Colon (tissue), 2 donors: ENCODE data around the gene PIEZO2.
"Not testable (repeated sequence)": the region's sequence is repeated elsewhere in the genome, so short reads cannot be mapped to it uniquely, and the experiment has no call there.

Source experiments
- FAIRE-seq: peaks from 2 replicates; lab custom pipeline; 2012; peaks lifted over from hg19 to GRCh38; lab: Jason Lieb, UNC
- donor health status: control.
- donor health status: control.

PIEZO2 gene

DNA sequence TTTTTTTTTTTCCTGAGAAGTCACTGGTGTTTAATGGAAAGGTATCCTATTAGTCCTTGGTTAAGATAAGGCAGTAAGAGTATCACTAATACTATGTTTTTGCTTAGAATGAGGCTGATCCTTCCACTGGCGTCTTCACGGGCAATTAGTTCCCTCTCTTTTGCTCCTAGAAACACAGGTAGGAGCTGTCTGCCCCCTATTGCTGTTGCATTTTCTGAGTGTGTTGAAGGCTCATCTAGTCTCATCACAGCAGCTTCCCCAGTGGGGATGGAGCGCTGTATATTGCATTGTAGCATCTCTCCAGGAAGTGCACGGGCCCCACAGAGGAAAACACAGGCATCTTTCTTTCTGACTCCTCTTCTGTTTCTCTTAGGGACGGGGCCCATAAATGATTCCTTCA is 478.5 kb downstream of the PIEZO2 start:
- FAIRE-seq = no peak

- FAIRE-seq = no peak
Measured at GRCh38 chr18:10669441-10670100, 479.8 kb downstream of the PIEZO2 start.

GRCh38 chr18:10663750-10664149 is 485.6 kb downstream of the PIEZO2 start:
- no peak for FAIRE-seq

- no peak for FAIRE-seq
Measured at GRCh38 chr18:10661317-10661716, 488.1 kb downstream of the PIEZO2 start.

DNA sequence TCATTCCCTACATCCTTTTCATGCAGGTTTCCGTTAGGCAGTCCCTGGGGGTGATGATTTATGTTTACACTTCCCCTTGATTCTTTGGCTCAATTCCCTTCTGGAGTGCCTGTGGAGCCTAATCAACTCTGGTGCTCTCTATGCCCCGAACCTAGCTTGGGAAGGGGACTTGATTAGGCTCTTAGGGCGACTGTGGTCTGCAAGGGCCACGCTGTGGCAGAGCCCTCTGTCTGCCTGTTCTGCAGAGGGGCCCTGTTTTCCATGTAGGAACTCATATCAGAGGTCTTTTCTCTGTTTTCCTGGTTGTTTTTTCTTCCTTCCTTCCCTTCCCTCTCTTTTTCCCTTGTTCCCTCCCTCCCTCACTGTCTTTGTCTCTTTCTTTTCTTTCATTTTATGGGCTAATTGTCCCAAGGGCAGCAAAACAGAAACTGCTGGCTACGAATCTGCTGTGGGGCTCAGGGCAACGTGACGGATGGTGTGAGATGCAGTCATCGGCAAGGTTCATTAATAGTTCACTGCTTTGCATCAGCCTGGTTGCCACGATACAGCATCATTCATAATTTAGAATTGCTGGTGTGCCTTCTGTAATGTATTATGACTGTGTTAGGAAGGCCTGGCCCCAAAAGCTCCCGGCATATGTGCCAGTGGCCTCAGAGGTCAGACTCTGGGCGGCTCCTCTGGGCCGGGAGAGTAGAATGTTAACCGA is 489.0 kb downstream of the PIEZO2 start:
- no peak for FAIRE-seq

DNA sequence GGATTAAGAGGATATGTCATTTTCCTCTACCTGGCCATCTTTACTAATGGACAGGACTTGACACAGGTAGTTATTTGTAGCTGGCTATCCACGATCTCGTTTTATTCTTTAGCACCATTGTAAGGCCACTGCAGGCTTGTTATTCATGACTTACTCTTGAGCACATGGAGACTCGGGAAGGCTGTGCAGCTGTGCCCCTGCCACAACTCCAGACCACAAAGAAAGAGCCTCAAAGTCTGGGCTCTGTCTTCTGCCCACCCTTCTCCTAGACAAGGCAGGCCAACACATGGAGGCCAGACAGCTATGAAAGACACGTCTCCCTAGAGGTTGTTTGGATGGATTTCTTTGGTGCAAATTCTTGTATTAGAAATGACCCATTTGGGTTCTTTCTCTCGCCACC is 489.8 kb downstream of the PIEZO2 start:
- FAIRE-seq = no peak

- no peak for FAIRE-seq
Measured at GRCh38 chr18:10659000-10659399, 490.4 kb downstream of the PIEZO2 start.

DNA sequence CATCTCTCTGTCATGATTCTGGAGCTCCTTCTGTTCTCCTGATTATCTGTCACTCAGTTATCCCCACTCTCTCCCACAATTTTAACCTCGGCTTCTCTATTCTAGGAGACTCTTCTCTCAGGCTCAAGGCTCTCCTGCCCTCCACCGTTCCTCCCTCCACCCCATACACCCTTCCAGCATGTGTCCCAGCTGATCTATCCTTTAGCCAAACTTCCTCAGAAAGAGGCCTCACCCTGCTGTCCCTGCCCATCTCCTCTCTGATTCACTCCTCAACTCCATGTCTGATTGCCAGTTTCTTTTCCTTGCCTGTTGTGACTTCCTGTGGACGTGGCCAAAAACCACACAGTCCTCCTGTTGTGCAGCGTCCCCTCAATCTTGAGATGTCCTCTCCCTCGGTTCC is 505.4 kb downstream of the PIEZO2 start:
- not testable (repeated sequence) for FAIRE-seq

DNA sequence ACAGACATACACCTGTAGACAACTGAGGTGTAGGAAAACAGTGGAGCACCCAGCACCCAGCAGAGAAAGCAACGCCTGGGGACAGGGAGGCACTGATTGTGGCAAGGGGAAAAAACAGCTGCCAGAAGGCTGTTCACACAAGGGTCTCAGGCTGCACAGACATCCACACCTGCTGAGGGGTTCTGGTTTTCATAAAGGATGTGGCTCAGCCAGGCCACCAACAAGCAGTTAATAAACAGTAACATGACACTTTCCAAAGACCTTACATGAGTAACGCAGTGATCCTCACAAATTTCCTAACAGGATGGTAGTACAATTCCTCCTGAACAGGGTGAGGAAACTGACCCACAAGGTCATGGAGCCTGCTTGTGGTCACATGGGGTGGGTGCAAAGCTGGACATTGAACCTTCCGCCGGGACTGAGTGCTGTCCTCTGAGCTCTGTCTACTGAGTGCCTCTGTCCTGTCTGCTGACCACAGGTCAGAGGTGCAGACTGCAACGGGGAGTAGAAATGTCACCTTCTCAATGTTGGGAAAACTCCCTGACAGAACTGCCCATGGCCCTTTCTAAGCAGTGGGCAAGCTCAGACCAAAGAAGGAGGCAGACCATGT is 506.3 kb downstream of the PIEZO2 start:
- FAIRE-seq = not testable (repeated sequence)

GRCh38 chr18:10638539-10638885 is 510.9 kb downstream of the PIEZO2 start:
- not testable (repeated sequence) for FAIRE-seq

GRCh38 chr18:10637858-10638538 is 511.4 kb downstream of the PIEZO2 start:
- FAIRE-seq = not testable (repeated sequence)

GRCh38 chr18:10629076-10629475 is 520.3 kb downstream of the PIEZO2 start:
- not testable (repeated sequence) for FAIRE-seq

- not testable (repeated sequence) for FAIRE-seq
Measured at GRCh38 chr18:10626606-10627213, 522.7 kb downstream of the PIEZO2 start.

DNA sequence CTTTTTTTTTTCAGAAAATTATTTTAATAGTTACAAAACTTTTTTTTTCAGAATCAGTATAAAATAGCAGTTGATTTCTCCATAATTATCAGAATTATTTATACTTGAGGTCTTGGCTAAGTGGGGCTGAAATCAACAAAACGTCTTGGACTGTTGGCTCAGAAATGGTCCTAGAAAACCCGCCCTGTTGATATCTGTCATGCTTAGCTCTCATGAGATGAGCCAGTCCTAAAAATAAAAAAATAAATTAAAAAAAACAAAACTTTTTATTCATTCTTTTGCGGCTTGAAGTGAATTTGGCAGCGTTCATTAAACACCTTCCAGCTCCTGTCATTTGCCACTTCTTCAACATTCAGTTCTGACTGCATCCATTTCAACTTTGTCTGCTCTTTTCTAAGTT is 525.8 kb downstream of the PIEZO2 start:
- not testable (repeated sequence) for FAIRE-seq

- not testable (repeated sequence) for FAIRE-seq
Measured at GRCh38 chr18:10622982-10623381, 526.4 kb downstream of the PIEZO2 start.

DNA sequence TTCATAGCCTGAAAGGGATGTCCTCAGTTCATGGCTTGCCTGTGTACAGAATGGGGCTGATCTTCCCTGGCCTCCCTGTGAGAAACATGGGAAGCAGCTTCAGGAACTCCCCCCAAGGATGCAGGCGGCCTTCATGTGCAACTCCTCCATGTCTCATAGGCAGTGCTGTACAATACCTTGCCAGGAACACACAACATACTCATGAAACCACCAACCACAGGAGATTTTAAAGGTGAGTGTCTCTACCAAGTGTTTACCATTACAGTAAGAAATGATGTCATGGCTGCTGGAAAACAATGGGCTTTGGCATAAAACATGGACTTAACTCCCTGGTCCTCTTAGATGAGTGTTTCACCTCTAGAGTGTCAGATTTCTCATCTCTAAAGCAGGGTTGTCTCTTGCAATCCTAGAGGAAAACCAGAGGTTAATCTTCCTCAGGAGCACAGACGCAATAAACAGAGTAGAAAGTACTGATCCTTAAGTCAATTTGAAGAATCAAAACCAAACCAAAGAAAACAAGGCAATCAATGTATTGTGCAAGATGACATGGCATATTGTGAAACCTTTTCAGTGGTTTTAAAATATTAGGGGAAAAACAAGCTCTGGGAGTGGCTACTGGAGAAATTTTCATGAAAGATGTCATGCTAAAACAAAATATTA is 528.6 kb downstream of the PIEZO2 start:
- not testable (repeated sequence) for FAIRE-seq
